ENCODE measurements around the gene TXNL4B. TPM values are rescaled to one million over a fixed set of nuclear protein-coding genes. Genes with fewer than 3 reads are reported as not detected.

The TXNL4B gene
- total RNA-seq, 1 experiment from 2014 or later, result 9.9 TPM

GRCh38 chr16:72111657-72112451 lies 18.4 kb upstream of the TXNL4B start:
- no CpG with 5 or more reads among the region's 19 CpGs for WGBS (ENCODE audit: extremely low coverage, insufficient read length, low lambda C conversion rate)
- H2BK5ac ChIP-seq (ENCODE audit: insufficient read length, low read length), result no peak overlapping the region
- no peak overlapping the region for H2AFZ ChIP-seq (ENCODE audit: low read length)
- no peaks in the 10 kb centered on the region for H3K23me2 ChIP-seq (ENCODE audit: insufficient read length, low read depth, low read length, poor library complexity, severe bottlenecking)
- H4K8ac ChIP-seq (replicated peaks; ENCODE audit: insufficient read length, low read depth, low read length), result no peak overlapping the region
- H2BK20ac ChIP-seq (ENCODE audit: low read depth, low read length, poor library complexity, severe bottlenecking), result no peak overlapping the region
- H3K23ac ChIP-seq (ENCODE audit: insufficient read length, low read depth, low read length), result no peak overlapping the region
- no peaks in the 10 kb centered on the region for H3K27me3 ChIP-seq (ENCODE audit: insufficient read depth, low read length)
- H3K4ac ChIP-seq (ENCODE audit: low read depth, low read length), result no peak overlapping the region
- H3K14ac ChIP-seq (ENCODE audit: insufficient read depth, low read length), result no peak overlapping the region
- H2BK120ac ChIP-seq (ENCODE audit: low read depth, low read length, poor library complexity, severe bottlenecking), result no peak overlapping the region
- H3K56ac ChIP-seq (ENCODE audit: insufficient read length, low read depth, low read length), result no peak overlapping the region
- peaks cover 19 to 58% (median 56%) of the 10 kb centered on the region in 3 experiments for H3K36me3 Mint-ChIP-seq (ENCODE audit: insufficient read depth in 1 of 3, low read depth in 3 of 3)
- H4K5ac ChIP-seq (ENCODE audit: insufficient read length, low read depth, low read length), result no peak overlapping the region
- no peaks in the 10 kb centered on the region for H3K4me1 Mint-ChIP-seq
- H3K9me3 ChIP-seq (ENCODE audit: control insufficient read depth, low read depth, low read length), result no peaks in the 10 kb centered on the region
- no peaks in the 10 kb centered on the region for H3K27me3 Mint-ChIP-seq (ENCODE audit: low read depth)
- no peaks in the 10 kb centered on the region for H3K9me3 Mint-ChIP-seq
- H2BK15ac ChIP-seq (ENCODE audit: low read depth, low read length), result no peak overlapping the region
- no peak overlapping the region for H2AK5ac ChIP-seq (ENCODE audit: insufficient read length, low read length)
- H3K4me1 ChIP-seq (ENCODE audit: insufficient read depth, low read length), result no peaks in the 10 kb centered on the region
- H4K91ac ChIP-seq (ENCODE audit: insufficient read length, low read depth, low read length), result no peak overlapping the region
- H3T11ph ChIP-seq (ENCODE audit: low read length), result no peak overlapping the region
- H3K4me3 Mint-ChIP-seq, result no peak overlapping the region
- no peak overlapping the region for H3K18ac ChIP-seq (ENCODE audit: insufficient read length, low read depth, low read length)
- no peak overlapping the region for H3K27ac ChIP-seq (ENCODE audit: insufficient read length, low read depth, low read length)
- no peaks in the 10 kb centered on the region for H4K20me1 ChIP-seq (ENCODE audit: control insufficient read depth, insufficient read depth, insufficient read length)
- H3K79me1 ChIP-seq (ENCODE audit: insufficient read depth, low read depth, low read length, poor library complexity, severe bottlenecking), result no peaks in the 10 kb centered on the region
- H3K4me2 ChIP-seq (ENCODE audit: insufficient read depth, insufficient read length, low read length), result no peak overlapping the region
- no peak overlapping the region for H2BK12ac ChIP-seq (ENCODE audit: insufficient read length, low read depth, low read length)
- H3K9ac ChIP-seq (ENCODE audit: extremely low read depth, insufficient read length, low read length), result no peak overlapping the region
- no peak for DNase-seq
- H3K79me2 ChIP-seq (ENCODE audit: insufficient read depth, low read length), result no peaks in the 10 kb centered on the region
- H3K27ac Mint-ChIP-seq, result no peak overlapping the region; a peak in 1 of 7 replicates
- TF ChIP-seq CTCF (conservative IDR thresholded peaks at IDR 0.05), result no peak

All from H9 (cell line).